Measurements from ENCODE around the gene TNNC1.

TNNC1 gene

DNA sequence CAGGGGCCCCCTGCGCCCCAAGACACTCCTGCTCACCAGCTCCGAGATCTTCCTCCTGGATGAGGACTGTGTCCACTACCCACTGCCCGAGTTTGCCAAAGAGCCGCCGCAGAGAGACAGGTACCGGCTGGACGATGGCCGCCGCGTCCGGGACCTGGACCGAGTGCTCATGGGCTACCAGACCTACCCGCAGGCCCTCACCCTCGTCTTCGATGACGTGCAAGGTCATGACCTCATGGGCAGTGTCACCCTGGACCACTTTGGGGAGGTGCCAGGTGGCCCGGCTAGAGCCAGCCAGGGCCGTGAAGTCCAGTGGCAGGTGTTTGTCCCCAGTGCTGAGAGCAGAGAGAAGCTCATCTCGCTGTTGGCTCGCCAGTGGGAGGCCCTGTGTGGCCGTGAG, 38.2 kb upstream of the TNNC1 start:
- no peak overlapping the region for H3K4me3 ChIP-seq (ENCODE audit: insufficient read depth, low read depth, low read length)
- no peaks in the 10 kb centered on the region for H3K27me3 ChIP-seq (ENCODE audit: control insufficient read depth, insufficient read depth, low read length, poor library complexity, severe bottlenecking)
- WGBS, 2 experiments, result 94 to 95% methylated on average over 21 of the region's 21 CpGs
- H3K4me1 ChIP-seq (ENCODE audit: control insufficient read depth, insufficient read depth, low read length), result no peaks in the 10 kb centered on the region
- peaks cover 37% of the 10 kb centered on the region for H3K36me3 ChIP-seq (ENCODE audit: control insufficient read depth, insufficient read depth, low read length)
- no peaks in the 10 kb centered on the region for H3K9me3 ChIP-seq (ENCODE audit: control insufficient read depth, low read length)
- no peak overlapping the region for H3K27ac ChIP-seq (ENCODE audit: insufficient read depth, low read depth, low read length, poor library complexity, severe bottlenecking)

DNA sequence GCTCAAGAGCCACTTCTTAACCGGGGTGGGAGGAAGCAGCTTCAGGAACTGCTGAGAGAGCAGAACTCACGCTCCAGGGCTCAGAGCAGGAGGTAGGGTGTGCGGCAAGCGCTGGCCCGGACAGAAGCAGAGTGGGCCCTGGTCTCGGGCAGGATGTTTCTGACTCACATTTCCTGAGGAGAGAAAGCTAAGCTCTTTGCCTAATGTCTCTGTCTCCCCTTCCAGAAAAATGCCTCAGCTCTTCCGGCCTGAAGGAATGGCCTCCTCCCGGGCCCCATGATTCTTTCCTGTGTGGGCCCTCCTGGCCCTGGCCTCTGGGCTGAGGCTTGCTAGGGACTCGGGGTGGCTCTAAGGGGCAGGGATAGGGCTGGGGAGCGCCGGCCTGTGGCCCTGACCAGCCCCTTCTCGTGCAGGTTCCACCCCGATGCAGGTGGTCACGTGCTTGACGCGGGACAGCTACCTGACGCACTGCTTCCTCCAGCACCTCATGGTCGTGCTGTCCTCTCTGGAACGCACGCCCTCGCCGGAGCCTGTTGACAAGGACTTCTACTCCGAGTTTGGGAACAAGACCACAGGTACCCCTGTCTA, 37.2 kb upstream of the TNNC1 start:
- Histone ChIP-seq H3K9me3 (ENCODE audit: control insufficient read depth, low read length) (no peaks in the 10 kb centered on the region), H3K4me3 (ENCODE audit: insufficient read depth, low read depth, low read length) (no peak overlapping the region), H3K27ac (ENCODE audit: insufficient read depth, low read depth, low read length, poor library complexity, severe bottlenecking) (no peak overlapping the region), H3K36me3 (ENCODE audit: control insufficient read depth, insufficient read depth, low read length) (peaks cover 41% of the 10 kb centered on the region), H3K27me3 (ENCODE audit: control insufficient read depth, insufficient read depth, low read length, poor library complexity, severe bottlenecking) (no peaks in the 10 kb centered on the region), H3K4me1 (ENCODE audit: control insufficient read depth, insufficient read depth, low read length) (no peaks in the 10 kb centered on the region)
- 95 to 96% methylated on average over 23 of the region's 23 CpGs for WGBS, 2 experiments

DNA sequence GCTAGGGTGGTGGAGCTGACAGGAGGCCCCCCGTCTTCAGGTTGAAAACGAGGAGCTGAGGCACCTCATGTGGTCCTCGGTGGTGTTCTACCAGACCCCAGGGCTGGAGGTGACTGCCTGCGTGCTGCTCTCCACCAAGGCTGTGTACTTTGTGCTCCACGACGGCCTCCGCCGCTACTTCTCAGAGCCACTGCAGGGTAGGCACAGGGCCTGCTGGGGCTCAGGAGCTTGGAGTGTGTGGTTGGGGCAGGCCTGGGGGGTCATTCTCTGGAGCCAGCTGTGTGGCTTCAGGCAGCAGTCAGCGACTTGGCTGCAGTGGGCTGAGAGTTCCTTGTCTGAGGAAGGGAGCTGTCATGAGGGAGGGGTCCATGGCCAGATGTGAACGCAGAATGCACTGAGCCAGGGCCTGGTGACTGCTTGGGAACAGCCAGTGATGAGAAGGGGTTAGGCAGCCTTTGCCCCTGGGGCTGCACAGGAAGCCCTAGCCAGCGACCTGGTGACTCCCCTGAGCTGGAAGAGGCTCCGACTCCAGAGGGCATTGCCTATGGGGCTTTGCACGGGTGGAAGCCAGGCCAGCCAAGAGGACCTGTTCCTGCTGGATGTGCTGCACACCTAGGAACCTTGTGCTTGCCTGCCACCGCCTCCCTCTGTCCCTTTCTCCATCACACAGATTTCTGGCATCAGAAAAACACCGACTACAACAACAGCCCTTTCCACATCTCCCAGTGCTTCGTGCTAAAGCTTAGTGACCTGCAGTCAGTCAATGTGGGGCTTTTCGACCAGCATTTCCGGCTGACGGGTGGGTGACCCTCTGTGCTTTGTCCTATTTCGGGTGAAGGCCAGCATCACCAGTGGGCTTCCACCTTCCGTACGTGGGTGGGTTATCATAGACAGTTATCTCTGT, 36.4 kb upstream of the TNNC1 start:
- H3K27ac ChIP-seq (ENCODE audit: insufficient read depth, low read depth, low read length, poor library complexity, severe bottlenecking), result no peak overlapping the region
- WGBS, 2 experiments, result 91% methylated on average over 22 of the region's 22 CpGs

DNA sequence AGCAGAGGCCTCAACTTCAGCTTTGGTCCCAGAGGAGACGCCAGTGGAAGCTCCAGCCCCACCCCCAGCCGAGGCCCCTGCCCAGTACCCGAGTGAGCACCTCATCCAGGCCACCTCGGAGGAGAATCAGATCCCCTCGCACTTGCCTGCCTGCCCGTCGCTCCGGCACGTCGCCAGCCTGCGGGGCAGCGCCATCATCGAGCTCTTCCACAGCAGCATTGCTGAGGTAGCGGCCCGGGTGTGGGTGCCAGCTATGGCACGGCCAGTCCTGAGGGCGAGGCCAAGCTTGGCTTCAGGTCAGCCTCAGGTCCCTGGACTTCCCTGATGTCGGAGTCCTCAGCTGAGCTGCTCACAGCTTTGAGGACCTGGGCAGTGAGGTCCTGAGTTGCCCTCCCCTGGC, 35.6 kb upstream of the TNNC1 start:
- peaks cover 53% of the 10 kb centered on the region for H3K36me3 ChIP-seq (ENCODE audit: control insufficient read depth, insufficient read depth, low read length)
- H3K9me3 ChIP-seq (ENCODE audit: control insufficient read depth, low read length), result no peaks in the 10 kb centered on the region
- H3K27me3 ChIP-seq (ENCODE audit: control insufficient read depth, insufficient read depth, low read length, poor library complexity, severe bottlenecking), result no peaks in the 10 kb centered on the region
- H3K4me1 ChIP-seq (ENCODE audit: control insufficient read depth, insufficient read depth, low read length), result no peaks in the 10 kb centered on the region
- 96% methylated on average over 18 of the region's 18 CpGs for WGBS, 2 experiments
- no peak overlapping the region for H3K4me3 ChIP-seq (ENCODE audit: insufficient read depth, low read depth, low read length)
- H3K27ac ChIP-seq (ENCODE audit: insufficient read depth, low read depth, low read length, poor library complexity, severe bottlenecking), result no peak overlapping the region

More for the DNA sequence above, 36.4 kb upstream of the TNNC1 start:
- Histone ChIP-seq H3K9me3 (ENCODE audit: control insufficient read depth, low read length) (no peaks in the 10 kb centered on the region), H3K36me3 (ENCODE audit: control insufficient read depth, insufficient read depth, low read length) (peaks cover 48% of the 10 kb centered on the region), H3K4me3 (ENCODE audit: insufficient read depth, low read depth, low read length) (no peak overlapping the region), H3K27me3 (ENCODE audit: control insufficient read depth, insufficient read depth, low read length, poor library complexity, severe bottlenecking) (no peaks in the 10 kb centered on the region), H3K4me1 (ENCODE audit: control insufficient read depth, insufficient read depth, low read length) (no peaks in the 10 kb centered on the region)

DNA sequence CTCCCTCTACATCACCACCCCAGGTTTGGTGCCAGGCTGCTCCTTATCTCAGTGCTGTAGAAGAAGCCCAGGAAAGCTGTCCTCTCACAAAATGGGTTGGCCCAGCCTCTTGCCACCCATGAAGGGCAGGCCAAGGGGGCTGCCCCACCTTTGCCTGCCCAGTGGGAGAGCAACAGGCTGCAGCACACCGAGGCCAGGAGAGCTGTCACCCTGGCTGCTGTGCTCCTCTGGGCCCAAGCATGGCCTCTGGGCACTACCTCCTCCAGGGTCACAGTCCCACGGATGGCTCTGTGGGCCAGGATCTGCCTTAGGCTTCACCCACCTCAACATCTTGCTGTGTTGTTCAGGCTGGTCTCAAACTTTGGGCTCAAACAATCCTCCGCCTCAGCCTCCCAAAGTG, 34.9 kb upstream of the TNNC1 start:
- H3K36me3 ChIP-seq (ENCODE audit: control insufficient read depth, insufficient read depth, low read length), result peaks cover 54% of the 10 kb centered on the region
- no peaks in the 10 kb centered on the region for H3K27me3 ChIP-seq (ENCODE audit: control insufficient read depth, insufficient read depth, low read length, poor library complexity, severe bottlenecking)
- 94% methylated on average over 3 of the region's 3 CpGs for WGBS, 2 experiments
- no peaks in the 10 kb centered on the region for H3K9me3 ChIP-seq (ENCODE audit: control insufficient read depth, low read length)
- H3K4me3 ChIP-seq (ENCODE audit: insufficient read depth, low read depth, low read length), result no peak overlapping the region
- no peak overlapping the region for H3K27ac ChIP-seq (ENCODE audit: insufficient read depth, low read depth, low read length, poor library complexity, severe bottlenecking)
- H3K4me1 ChIP-seq (ENCODE audit: control insufficient read depth, insufficient read depth, low read length), result no peaks in the 10 kb centered on the region

DNA sequence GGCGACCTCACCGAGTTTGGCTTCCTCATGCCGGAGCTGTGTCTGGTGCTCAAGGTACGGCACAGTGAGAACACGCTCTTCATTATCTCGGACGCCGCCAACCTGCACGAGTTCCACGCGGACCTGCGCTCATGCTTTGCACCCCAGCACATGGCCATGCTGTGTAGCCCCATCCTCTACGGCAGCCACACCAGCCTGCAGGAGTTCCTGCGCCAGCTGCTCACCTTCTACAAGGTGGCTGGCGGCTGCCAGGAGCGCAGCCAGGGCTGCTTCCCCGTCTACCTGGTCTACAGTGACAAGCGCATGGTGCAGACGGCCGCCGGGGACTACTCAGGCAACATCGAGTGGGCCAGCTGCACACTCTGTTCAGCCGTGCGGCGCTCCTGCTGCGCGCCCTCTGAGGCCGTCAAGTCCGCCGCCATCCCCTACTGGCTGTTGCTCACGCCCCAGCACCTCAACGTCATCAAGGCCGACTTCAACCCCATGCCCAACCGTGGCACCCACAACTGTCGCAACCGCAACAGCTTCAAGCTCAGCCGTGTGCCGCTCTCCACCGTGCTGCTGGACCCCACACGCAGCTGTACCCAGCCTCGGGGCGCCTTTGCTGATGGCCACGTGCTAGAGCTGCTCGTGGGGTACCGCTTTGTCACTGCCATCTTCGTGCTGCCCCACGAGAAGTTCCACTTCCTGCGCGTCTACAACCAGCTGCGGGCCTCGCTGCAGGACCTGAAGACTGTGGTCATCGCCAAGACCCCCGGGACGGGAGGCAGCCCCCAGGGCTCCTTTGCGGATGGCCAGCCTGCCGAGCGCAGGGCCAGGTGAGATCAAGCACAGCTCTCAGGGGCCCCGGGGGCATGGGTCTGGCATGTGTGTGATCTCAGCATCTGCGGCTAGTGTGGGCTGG, 34.2 kb upstream of the TNNC1 start:
- no peak overlapping the region for H3K4me3 ChIP-seq (ENCODE audit: insufficient read depth, low read depth, low read length)
- H3K36me3 ChIP-seq (ENCODE audit: control insufficient read depth, insufficient read depth, low read length), result peaks cover 54% of the 10 kb centered on the region
- H3K27me3 ChIP-seq (ENCODE audit: control insufficient read depth, insufficient read depth, low read length, poor library complexity, severe bottlenecking), result no peaks in the 10 kb centered on the region
- no peaks in the 10 kb centered on the region for H3K9me3 ChIP-seq (ENCODE audit: control insufficient read depth, low read length)
- WGBS, 2 experiments, result 95 to 96% methylated on average over 59 of the region's 59 CpGs
- no peak overlapping the region for H3K27ac ChIP-seq (ENCODE audit: insufficient read depth, low read depth, low read length, poor library complexity, severe bottlenecking)
- H3K4me1 ChIP-seq (ENCODE audit: control insufficient read depth, insufficient read depth, low read length), result no peaks in the 10 kb centered on the region

DNA sequence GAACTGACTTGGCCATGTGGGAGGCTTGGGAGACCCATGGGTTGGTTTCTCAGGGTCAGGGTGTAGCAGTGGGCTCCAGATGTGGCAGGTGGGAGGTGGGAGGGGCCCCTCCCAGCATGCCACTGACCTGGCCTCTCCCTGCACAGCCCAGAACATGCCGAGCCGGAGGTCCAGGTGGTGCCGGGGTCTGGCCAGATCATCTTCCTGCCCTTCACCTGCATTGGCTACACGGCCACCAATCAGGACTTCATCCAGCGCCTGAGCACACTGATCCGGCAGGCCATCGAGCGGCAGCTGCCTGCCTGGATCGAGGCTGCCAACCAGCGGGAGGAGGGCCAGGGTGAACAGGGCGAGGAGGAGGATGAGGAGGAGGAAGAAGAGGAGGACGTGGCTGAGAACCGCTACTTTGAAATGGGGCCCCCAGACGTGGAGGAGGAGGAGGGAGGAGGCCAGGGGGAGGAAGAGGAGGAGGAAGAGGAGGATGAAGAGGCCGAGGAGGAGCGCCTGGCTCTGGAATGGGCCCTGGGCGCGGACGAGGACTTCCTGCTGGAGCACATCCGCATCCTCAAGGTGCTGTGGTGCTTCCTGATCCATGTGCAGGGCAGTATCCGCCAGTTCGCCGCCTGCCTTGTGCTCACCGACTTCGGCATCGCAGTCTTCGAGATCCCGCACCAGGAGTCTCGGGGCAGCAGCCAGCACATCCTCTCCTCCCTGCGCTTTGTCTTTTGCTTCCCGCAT, 33.4 kb upstream of the TNNC1 start:
- no peaks in the 10 kb centered on the region for H3K27me3 ChIP-seq (ENCODE audit: control insufficient read depth, insufficient read depth, low read length, poor library complexity, severe bottlenecking)
- no peaks in the 10 kb centered on the region for H3K9me3 ChIP-seq (ENCODE audit: control insufficient read depth, low read length)
- no peak overlapping the region for H3K4me3 ChIP-seq (ENCODE audit: insufficient read depth, low read depth, low read length)
- no peaks in the 10 kb centered on the region for H3K4me1 ChIP-seq (ENCODE audit: control insufficient read depth, insufficient read depth, low read length)
- 95 to 96% methylated on average over 31 of the region's 31 CpGs for WGBS, 2 experiments
- peaks cover 61% of the 10 kb centered on the region for H3K36me3 ChIP-seq (ENCODE audit: control insufficient read depth, insufficient read depth, low read length)
- H3K27ac ChIP-seq (ENCODE audit: insufficient read depth, low read depth, low read length, poor library complexity, severe bottlenecking), result no peak overlapping the region

DNA sequence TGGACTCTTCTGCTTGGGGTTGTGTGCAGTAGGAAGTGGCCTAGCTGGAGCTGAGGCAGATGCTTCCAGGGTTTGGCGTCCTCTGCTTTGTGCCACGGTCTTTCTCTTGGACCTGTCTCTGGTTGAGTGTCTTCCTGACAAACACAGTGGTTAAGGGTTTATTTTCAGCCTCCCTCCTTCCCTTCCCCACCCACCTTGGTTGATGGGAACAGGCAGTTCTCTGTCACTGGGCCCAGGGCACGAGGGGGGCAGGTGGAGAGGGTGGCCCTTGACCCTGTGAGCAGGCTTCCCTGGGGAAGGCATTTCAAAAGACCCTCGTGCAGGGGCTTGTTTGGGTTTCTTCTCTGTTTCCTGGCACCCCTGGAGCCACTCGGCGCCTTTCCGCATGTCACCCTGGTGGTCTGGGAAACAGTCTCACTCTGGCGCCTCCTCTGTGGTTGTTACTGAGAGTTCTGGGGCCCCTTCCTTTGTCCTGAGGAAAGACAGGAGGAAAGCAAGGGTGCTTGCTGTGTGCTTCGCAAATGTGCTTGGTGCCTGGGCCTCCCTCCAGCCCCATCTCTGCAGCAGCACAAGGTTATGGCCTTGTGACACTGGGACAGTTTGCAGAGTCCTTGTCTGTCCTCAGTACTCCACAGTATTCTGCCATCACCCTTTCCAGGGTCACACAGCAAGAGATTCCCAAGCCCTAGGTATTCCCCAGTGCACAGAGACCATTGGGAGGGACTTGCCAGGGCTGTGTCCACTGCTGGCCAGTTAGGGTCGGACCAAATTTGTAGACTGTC, 31.0 kb upstream of the TNNC1 start:
- WGBS, 2 experiments, result 94 to 95% methylated on average over 10 of the region's 10 CpGs
- H3K4me1 ChIP-seq (ENCODE audit: control insufficient read depth, insufficient read depth, low read length), result no peaks in the 10 kb centered on the region

More for the DNA sequence above, 31.0 kb upstream of the TNNC1 start:
- Histone ChIP-seq H3K36me3 (ENCODE audit: control insufficient read depth, insufficient read depth, low read length) (peaks cover 54% of the 10 kb centered on the region), H3K27ac (ENCODE audit: insufficient read depth, low read depth, low read length, poor library complexity, severe bottlenecking) (no peak overlapping the region), H3K27me3 (ENCODE audit: control insufficient read depth, insufficient read depth, low read length, poor library complexity, severe bottlenecking) (no peaks in the 10 kb centered on the region), H3K4me3 (ENCODE audit: insufficient read depth, low read depth, low read length) (no peak overlapping the region), H3K9me3 (ENCODE audit: control insufficient read depth, low read length) (no peaks in the 10 kb centered on the region)

Measured in ectodermal cell (in vitro differentiated cells).